Mesothelial cell of epicardium (in vitro differentiated cells): ENCODE data around the gene NEU4. TPM values are rescaled to one million over a fixed set of nuclear protein-coding genes. Genes with fewer than 3 reads are reported as not detected.
"Not testable (repeated sequence)": the region's sequence is repeated elsewhere in the genome, so short reads cannot be mapped to it uniquely, and the experiment has no call there.

ENCODE experiments used
- DNase-seq, 2 experiments: peaks; one replicate each; pipeline ENCODE4 v3.0.0; 2021; ENCODE audit warnings: low spot score in 2 of 2; ENCODE audit not compliant: unreplicated experiment in 2 of 2
- H3K27ac Mint-ChIP-seq: 2 replicates; pipeline ENCODE4 v1.8.0; 2021; ENCODE audit warnings: mixed read lengths
- H3K27me3 Mint-ChIP-seq: 2 replicates; pipeline ENCODE4 v1.8.0; 2021; ENCODE audit warnings: low read depth, mixed read lengths
- H3K36me3 Mint-ChIP-seq: 2 replicates; pipeline ENCODE4 v1.8.0; 2021; ENCODE audit warnings: mixed read lengths
- H3K4me1 Mint-ChIP-seq: 2 replicates; pipeline ENCODE4 v1.8.0; 2021; ENCODE audit warnings: mixed read lengths
- H3K4me3 Mint-ChIP-seq: 2 replicates; pipeline ENCODE4 v1.8.0; 2021; ENCODE audit warnings: mild to moderate bottlenecking, moderate library complexity, mixed read lengths
- H3K9me3 Mint-ChIP-seq: 2 replicates; pipeline ENCODE4 v1.8.0; 2021; ENCODE audit warnings: mixed read lengths
- CTCF ChIP-seq: fragments of 200-600 bp; sonication (generic); IDR thresholded peaks from one replicate; pipeline ENCODE4 v1.5.0; 2021; ENCODE audit warnings: antibody characterized with exemption; ENCODE audit not compliant: unreplicated experiment
- total RNA-seq: library from RNA; stranded (reverse); gene quantifications from 3 replicates; pipeline ENCODE4 v1.2.1, GENCODE V29; 2021

Gene NEU4
- total RNA-seq, 1 donor from 2014 or later, result 0.87 TPM

DNA sequence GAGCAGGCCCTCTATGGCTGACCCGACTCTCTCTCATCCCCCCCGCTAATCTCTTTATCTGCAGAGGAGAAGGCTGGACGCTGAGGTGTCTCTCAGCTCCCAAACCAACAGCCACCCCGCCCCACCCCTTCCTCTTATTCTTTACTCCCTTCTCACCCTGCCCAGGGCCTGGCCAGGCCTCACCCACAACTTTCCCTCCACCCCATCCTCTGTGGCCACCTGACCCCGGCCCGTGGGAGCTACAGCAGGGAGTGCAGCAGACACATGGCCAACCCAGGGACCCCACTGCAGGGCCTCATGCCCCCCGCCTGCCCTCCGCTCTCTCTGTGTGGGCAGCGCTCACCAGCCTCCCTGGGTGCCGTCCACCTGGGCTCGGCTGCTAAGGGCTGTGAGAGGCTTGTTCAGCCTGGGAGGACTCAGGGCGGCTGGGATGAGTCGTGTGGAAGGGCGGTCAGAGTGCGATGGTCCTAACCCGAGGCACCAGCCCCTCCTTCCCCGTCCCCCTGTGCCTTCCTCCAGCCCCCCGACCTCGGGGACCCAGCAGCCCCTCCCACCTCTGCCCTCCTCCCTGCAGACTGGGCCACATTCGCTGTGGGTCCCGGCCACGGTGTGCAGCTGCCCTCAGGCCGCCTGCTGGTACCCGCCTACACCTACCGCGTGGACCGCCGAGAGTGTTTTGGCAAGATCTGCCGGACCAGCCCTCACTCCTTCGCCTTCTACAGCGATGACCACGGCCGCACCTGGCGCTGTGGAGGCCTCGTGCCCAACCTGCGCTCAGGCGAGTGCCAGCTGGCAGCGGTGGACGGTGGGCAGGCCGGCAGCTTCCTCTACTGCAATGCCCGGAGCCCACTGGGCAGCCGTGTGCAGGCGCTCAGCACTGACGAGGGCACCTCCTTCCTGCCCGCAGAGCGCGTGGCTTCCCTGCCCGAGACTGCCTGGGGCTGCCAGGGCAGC lies 6.8 kb downstream of the NEU4 start:
- H3K4me1 Mint-ChIP-seq, result no peaks in the 10 kb centered on the region
- H3K36me3 Mint-ChIP-seq, result no peaks in the 10 kb centered on the region
- no peaks in the 10 kb centered on the region for H3K9me3 Mint-ChIP-seq
- no peak overlapping the region for H3K27ac Mint-ChIP-seq
- H3K4me3 Mint-ChIP-seq, result no peak overlapping the region
- DNase-seq, result no peak
- H3K27me3 Mint-ChIP-seq, result peaks cover 5% of the 10 kb centered on the region
- TF ChIP-seq CTCF, result no peak

GRCh38 chr2:241816431-241817121 lies 7.6 kb downstream of the NEU4 start:
- H3K4me3 Mint-ChIP-seq, result no peak overlapping the region
- H3K36me3 Mint-ChIP-seq, result no peaks in the 10 kb centered on the region
- DNase-seq, result peak in 1 of 2 experiments; percentile 36

DNA sequence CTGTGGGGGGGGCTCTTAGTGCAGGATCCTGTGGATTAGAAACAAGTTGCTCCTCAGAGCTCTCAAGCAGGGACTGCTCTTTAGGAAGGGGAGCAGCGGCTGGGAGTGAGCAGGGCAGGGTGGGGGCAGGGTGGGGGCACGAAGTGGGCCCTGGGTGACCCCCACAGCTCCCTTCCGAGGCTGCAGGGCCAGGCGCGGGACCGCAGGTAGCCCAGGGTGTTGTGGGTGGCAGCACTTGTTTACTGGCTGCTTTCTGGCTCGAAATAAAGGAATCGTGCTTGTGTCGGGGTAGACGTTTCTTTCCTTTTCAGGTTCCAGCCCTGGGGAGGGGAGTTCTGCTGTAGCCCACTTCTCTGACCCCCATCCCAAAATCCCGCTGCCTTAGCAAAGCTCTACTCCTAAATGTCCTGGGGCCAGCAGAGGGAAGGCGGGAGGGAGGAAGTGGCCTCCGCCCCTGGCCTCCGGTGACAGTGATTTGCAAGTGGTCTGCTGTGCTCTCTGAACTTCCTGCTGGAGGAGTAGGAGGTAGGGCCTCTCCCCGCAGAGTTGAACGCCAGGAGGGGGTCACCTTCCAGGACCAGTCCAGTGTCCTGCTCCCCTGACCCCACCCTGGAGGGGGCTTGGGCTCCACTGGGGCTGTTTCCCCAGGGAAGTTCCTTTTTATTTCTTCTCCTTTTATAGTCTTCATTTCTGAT lies 8.3 kb downstream of the NEU4 start:
- Mint-ChIP-seq H3K4me3 (no peak overlapping the region), H3K27me3 (peaks cover 5% of the 10 kb centered on the region), H3K36me3 (no peaks in the 10 kb centered on the region), H3K27ac (no peak overlapping the region), H3K4me1 (peaks cover 4% of the 10 kb centered on the region), H3K9me3 (no peaks in the 10 kb centered on the region)
- no peak for TF ChIP-seq CTCF
- DNase-seq, result peak in 1 of 2 experiments; percentile 26

More at GRCh38 chr2:241816431-241817121, 7.6 kb downstream of the NEU4 start:
- Mint-ChIP-seq H3K27me3 (peaks cover 5% of the 10 kb centered on the region), H3K4me1 (peaks cover 4% of the 10 kb centered on the region), H3K9me3 (no peaks in the 10 kb centered on the region), H3K27ac (no peak overlapping the region)
- no peak for TF ChIP-seq CTCF

DNA sequence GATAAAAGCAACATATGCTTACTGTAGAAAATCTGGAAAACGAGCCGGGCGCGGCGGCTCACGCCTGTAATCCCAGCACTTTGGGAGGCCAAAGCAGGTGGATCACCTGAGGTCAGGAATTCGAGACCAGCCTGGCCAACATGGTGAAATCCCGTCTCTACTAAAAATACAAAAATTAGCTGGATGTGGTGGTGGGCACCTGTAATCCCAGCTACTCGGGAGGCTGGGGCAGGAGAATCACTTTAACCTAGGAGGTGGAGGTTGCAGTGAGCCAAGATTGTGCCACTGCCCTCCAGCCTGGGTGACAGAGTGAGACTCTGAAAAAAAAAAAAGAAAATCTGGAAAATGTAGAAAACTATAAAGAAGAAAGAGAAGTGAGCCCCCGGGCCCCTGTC lies 8.8 kb downstream of the NEU4 start:
- not testable (repeated sequence) for H3K4me1 Mint-ChIP-seq, H3K27me3 Mint-ChIP-seq, H3K9me3 Mint-ChIP-seq, H3K36me3 Mint-ChIP-seq, DNase-seq, H3K4me3 Mint-ChIP-seq, H3K27ac Mint-ChIP-seq

DNA sequence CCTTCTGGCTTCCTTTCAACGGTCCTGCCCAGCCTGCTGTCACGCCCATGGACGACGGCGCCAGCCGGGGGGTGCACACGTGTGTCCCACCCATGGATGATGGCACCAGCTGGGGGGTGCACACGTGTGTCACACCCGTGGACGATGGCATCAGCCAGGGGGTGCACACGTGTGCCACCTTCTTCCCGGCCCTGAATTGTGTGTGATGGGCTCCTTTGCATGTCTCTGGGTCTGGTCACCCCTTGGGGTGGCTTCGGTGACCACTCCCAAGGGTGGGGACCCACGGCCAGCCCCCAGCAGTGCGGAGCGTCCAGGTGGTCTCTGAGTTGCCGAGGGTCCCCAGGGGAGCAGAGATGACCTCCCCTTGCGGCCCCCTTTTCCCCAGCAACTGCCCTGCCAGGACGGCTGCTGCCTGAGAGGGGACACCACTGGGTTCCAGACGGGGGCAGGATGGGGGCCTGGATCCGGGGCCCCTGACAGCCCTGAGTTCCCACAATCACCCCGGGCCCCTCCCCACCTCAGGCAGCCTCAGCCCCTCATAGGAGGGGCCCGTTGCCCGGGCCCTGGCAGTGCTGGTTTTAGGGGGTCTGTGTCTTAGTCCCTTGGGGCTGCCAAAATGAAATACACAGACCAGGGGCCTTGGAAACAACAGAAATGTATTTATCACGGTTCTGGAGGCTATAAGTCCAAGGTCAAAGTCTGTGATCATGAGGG lies 9.4 kb downstream of the NEU4 start:
- peak in 1 of 2 experiments; percentile 33 for DNase-seq
- Mint-ChIP-seq H3K4me1 (peaks cover 4% of the 10 kb centered on the region), H3K27me3 (peaks cover 5% of the 10 kb centered on the region), H3K4me3 (no peak overlapping the region), H3K9me3 (peaks cover 5% of the 10 kb centered on the region), H3K36me3 (no peaks in the 10 kb centered on the region), H3K27ac (no peak overlapping the region)
- no peak for TF ChIP-seq CTCF
